ENCODE results near the gene MGAT4B.

MGAT4B gene

GRCh38 chr5:179749857-179750508 is 56.7 kb downstream of the MGAT4B start:
- no peak overlapping the region for H3K4me3 ChIP-seq (ENCODE audit: low read depth, low read length)

- H3K4me3 ChIP-seq (ENCODE audit: low read depth, low read length) = no peak overlapping the region
Measured at GRCh38 chr5:179747811-179748210, 58.9 kb downstream of the MGAT4B start.
